HCT116 (cell line): Measurements from ENCODE around the gene LRRK1.

Experiments used
- CEBPB ChIP-seq: IDR thresholded peaks from 2 replicates; pipeline ENCODE4 v1.6.1; 2012; ENCODE audit warnings: low read depth
- CTCF ChIP-seq, 3 experiments: fragments of 200-600 bp in 1 of 3; sonication (generic) in 1 of 3; IDR thresholded peaks in 2 of 3; conservative IDR thresholded peaks in 1 of 3; 2 replicates each; pipeline ENCODE4 v1.5.1; 2012 to 2017; ENCODE audit warnings: low read depth in 2 of 3, low read length in 2 of 3, antibody characterized with exemption in 1 of 3, borderline replicate concordance in 1 of 3, control low read depth in 1 of 3, mild to moderate bottlenecking in 1 of 3, mixed read lengths in 1 of 3, mixed run types in 1 of 3, moderate library complexity in 1 of 3; ENCODE audit not compliant: insufficient read depth in 1 of 3
- EGR1 ChIP-seq: IDR thresholded peaks from 2 replicates; pipeline ENCODE4 v1.6.1; 2012; ENCODE audit warnings: low read depth
- EZH2 ChIP-seq: fragments of 200-600 bp; sonication (generic); IDR thresholded peaks from 2 replicates; pipeline ENCODE4 v1.6.1; 2017; ENCODE audit warnings: antibody characterized with exemption, mixed run types
- EZH2phosphoT487 ChIP-seq: fragments of 200-600 bp; IDR thresholded peaks from 2 replicates; pipeline ENCODE4 v1.6.1; 2018; ENCODE audit warnings: antibody characterized with exemption, borderline replicate concordance
- MAX ChIP-seq: IDR thresholded peaks from 2 replicates; pipeline ENCODE4 v1.6.1; 2012
- POLR2A ChIP-seq: IDR thresholded peaks from 2 replicates; pipeline ENCODE4 v1.7.0; 2011; ENCODE audit warnings: borderline replicate concordance; ENCODE audit not compliant: insufficient read depth, insufficient read length; ENCODE audit errors: extremely low read depth
- POLR2AphosphoS5 ChIP-seq: IDR thresholded peaks from 2 replicates; pipeline ENCODE4 v1.6.1; 2011; ENCODE audit warnings: mild to moderate bottlenecking, low read depth, low read length, moderate library complexity
- RAD21 ChIP-seq: IDR thresholded peaks from 2 replicates; pipeline ENCODE4 v1.6.1; 2012; ENCODE audit warnings: low read depth, mild to moderate bottlenecking
- REST ChIP-seq: IDR thresholded peaks from 2 replicates; pipeline ENCODE4 v1.6.1; 2012; ENCODE audit warnings: low read depth
- SIN3A ChIP-seq: IDR thresholded peaks from 2 replicates; pipeline ENCODE4 v1.6.1; 2012; ENCODE audit warnings: low read depth
- YY1 ChIP-seq: IDR thresholded peaks from 2 replicates; pipeline ENCODE4 v1.6.1; 2011; ENCODE audit warnings: low read length, low read depth, moderate library complexity, mild to moderate bottlenecking; ENCODE audit not compliant: insufficient replicate concordance; ENCODE audit errors: extremely low read depth
- ZBTB33 ChIP-seq: IDR thresholded peaks from 2 replicates; pipeline ENCODE4 v1.6.1; 2011; ENCODE audit warnings: mild to moderate bottlenecking, low read length, moderate library complexity; ENCODE audit not compliant: insufficient replicate concordance; ENCODE audit errors: extremely low read depth
- ZFX ChIP-seq: fragments of 450-650 bp; IDR thresholded peaks from 2 replicates; pipeline ENCODE4 v1.6.1; 2017

- no peak for TF ChIP-seq EZH2
- no peak for TF ChIP-seq ZBTB33
- TF ChIP-seq CTCF (IDR thresholded peaks at IDR 0.05 in 2 of 3, conservative IDR thresholded peaks at IDR 0.05 in 1 of 3; ENCODE audit: borderline replicate concordance in 1 of 3, insufficient read depth in 1 of 3, low read depth in 2 of 3, low read length in 2 of 3), result no peak
- TF ChIP-seq POLR2A, result no peak
- no peak for TF ChIP-seq CEBPB
- no peak; the same call in 1 of the 2 replicates for TF ChIP-seq SIN3A
- no peak; the same call in 1 of the 2 replicates for TF ChIP-seq POLR2AphosphoS5
- peak; percentile 3 for TF ChIP-seq YY1
- TF ChIP-seq EZH2phosphoT487, result no peak
- TF ChIP-seq REST, result no peak
- peak; percentile 37; the same call in 1 of the 2 replicates for TF ChIP-seq MAX
- peak; percentile 97 for TF ChIP-seq ZFX
- no peak for TF ChIP-seq RAD21
- no peak for TF ChIP-seq EGR1
Measured at GRCh38 chr15:100918690-100919480, at the start of gene LRRK1.
